HG03103 (cell line): ENCODE measurements around the gene SPAG4.

ENCODE experiments used
- ATAC-seq: cut with Tn5 transposase; IDR thresholded peaks from one replicate; pipeline ENCODE4 v1.9.1; 2021; ENCODE audit warnings: low read depth; ENCODE audit not compliant: unreplicated experiment

The SPAG4 gene

DNA sequence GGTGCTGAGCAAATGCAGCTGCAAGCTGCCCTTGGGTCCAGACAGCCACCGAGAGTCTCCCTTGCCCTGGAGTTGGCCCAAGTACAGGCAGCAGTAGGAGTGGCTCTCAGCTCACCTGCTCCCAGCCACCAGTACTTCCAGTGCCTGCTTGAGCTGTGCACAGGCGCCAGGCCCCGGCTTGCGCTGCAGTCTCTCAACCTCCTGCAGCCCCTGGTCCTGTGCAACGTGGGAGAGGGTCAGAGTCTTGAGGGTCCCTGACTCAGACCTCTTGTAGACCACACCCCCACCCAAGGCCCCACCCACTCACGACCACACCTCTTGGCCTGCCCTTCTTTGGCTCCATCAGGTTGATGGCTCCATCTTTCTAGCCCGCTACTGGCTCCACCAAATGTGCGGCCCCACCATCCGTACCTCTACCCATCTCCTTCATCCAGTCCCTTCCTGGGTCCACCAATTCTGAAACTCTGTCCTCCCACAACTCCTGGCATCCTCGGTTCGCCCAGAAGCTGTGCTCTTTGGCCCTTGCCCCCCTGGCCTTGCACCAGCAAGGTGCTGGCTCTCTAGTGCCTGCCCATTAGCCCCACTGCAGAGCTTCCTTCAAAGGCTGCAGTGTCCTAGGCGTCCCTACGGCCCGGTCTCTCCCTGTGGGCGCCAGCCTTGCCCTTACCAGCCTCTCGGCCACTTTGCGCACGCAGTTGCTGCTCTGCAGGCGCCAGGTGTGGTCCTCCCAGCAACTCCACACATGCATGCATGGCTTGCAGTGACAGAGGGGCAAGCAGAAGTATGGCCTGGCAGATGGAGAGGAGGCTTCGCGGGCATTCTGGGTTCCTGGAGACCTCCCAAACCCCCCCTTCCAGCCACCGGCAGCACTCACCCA, 16.5 kb upstream of the SPAG4 start:
- ATAC-seq: no peak

DNA sequence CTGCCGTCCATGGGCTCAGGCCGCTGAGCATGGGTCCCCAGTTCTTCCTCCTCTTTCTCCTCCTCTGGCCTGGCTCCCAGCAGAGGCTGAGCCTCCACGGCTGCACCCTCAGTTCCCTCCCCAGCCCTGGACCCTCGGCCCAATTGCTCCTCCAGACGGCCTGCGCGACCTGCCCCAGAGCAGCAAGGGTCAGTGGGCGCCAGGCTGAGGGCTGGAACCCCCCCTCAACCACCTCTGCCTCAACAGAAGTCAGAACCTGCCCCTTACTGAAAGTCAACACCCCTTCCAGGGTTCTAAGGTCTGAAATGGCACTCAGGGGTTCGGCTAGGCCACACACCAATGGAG, 15.9 kb upstream of the SPAG4 start:
- no peak for ATAC-seq

DNA sequence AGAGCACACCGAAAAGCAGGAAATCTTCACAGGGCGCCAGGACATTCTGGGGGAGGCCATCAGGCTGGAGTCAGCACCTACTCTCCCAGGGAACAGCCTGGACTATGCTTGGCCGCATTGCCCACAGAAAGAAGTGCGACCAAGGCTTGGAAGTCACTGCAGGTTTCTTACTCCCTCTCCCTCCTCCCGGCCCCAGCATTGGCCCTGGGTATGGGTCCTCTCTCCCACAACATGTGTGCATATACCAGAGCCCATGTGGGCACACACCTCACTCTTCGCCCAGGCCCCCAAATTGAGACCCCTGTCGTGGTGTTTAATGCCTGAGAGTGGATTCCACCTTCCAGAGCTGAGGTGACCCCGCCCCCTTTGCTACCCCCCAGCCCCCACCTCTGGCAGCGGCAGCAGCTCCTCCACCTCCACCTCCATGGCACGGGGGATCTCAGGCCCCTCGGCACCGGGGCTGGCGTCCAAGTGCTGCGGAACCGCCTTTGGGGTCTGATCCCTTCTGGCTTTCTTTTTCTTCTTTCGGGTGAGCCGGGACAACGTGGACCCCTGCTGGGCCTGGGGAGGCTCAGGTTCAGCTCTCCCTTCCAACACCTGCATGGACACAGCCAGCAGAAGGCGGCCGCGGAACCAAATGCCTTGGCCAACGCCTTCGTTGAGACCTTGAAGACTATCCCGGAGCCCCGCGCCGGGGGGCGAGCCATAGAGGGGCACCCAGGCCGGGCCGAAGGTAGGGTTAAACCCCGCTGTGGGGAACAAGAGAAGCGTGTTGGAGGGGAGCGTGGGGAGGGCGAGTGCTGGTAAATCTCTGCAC, 15.2 kb upstream of the SPAG4 start:
- no peak for ATAC-seq

DNA sequence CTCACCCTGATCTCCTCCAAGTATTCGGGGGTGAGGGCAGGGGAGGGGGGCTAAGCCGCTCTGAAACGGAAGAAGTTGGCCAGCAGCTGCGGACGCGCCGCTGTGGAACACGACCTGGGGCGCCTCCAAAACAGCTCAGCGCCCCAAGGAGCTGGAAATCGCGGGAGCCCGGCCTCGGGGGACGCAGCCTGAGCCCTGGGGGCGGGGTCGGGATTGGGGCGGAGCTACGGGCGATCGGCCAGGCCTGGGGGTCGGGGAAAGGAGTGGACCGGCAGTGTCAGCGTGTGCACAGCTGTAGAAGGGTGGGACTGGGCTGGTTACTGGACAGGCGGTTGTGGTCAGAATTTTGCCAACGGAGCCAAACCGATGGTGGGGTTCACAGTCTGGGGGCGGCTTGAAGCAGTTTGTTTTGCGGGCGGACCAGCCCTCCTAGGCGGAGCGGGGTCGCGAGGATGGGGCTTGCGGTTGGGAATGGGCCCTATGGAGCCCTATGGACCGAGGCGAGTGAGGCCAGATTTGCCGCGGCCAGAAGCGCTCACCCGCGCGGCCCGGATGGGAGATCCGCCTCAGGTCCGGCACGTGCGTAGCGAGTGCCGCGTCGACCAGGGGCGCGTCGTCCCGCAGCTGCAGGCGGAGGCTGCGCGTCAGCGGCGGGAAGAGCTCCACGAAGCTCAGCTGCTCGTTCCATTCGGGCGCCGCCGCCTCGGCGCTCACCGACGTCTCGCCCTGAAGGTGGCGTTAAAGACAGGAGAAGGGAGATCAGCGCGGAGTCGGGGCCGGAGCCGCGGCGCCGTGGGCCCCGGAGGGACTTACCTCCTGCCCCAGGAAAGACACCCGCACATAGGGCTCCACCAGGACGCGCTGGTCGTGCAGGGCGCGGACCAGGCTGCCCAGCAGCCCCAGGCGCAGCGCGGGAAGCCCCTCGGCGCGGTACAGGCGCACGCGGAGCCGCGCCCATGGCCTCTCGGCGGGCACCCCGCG, 14.3 kb upstream of the SPAG4 start:
- no peak for ATAC-seq

DNA sequence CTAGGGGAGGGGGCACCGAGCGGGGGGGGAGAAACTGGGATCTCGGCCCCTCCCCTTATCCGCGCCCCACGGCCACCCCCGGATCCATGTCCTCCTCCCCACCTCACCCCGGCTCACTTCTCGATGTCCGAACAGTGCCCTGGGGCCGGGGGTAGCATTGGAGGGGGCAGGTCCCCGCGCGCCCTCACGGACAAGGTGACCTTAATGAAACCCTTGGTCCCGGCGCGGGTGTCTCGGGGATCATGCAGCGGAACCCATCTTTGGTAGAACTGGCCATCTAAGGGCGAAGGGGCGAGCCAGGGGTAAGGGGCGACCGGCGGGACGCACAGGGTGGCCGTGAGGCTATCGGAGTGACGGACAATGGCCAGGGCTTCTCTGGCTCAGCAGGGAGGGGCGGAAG, 13.6 kb upstream of the SPAG4 start:
- no peak for ATAC-seq

DNA sequence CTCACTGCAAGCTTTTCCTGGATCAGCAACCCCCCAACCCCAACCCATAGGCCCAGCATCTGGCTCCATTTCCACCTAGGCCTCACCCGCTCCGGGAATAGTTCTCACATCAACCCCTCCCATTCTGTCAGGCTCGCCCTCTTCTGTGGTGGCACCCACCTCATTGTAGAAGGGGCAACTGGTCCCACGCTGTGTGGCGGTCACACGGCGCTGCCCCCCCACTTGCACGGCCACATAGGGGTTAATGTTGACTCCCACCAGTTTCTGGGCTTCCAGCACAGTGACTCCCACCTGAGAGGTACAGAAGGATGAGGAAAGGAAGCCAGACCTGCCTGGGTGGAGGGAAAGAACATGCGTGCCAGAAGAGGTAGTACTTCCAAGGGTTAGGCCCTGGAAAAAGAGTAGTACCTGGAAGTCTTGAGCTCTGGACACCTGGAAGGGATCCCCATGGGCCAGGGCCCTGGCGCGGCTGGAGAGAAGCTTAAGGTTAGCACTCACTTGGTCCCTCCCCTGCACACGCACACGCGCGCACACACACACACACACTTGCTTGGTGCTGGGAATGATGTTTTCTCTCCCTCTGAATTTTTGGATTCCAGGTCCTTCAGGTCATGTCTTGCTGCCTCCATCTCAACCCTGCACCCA, 12.7 kb upstream of the SPAG4 start:
- ATAC-seq: no peak

DNA sequence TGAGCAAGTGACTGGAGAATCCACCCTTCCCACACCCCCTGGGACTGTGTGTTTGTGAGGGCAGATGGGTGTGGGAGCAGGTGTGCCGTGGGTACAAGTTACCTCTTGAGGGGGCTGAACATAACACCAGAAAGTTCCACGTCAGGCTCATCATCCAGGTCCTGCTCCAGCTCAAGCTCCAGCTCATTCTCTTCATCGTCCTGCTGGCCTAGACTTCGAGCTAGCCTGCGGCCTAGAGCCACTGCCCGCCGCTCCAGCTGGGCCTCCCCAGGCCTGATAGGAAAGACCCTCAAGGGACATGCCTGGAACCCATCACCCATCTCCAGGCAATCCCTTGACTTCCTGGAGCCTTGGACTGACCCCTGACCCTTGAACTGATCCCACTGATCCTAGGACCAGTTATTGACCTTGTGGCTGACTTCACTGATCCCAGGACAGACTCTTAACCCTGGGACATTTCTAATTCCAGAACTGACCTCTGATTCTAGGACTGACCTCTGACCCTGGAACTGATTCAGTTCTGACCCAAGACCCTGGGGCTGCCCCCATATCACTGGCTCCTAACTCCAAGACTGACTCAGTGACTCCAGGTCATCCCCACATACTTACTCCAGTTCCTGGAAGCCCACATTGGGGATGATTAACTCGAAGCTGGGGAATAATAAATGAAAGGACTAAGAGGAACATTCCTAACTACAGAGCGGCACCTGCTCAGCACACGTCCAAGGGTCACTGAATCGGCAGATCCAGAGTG, 11.8 kb upstream of the SPAG4 start:
- no peak for ATAC-seq

DNA sequence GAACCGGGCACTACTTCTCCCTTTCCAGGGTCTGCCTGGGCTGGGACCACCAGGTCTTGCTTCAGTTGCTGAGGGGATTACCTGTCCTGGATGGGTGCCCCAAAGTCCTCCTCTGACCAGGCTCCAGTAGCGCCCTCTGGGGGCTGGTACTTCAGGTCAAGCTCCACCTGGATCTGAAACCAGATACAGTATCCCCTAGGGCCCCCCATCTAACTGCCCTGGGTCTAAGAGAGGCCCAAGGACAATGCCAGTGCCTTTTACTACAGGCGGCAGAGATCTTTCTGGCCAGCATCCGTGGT, 11.2 kb upstream of the SPAG4 start:
- no peak for ATAC-seq

DNA sequence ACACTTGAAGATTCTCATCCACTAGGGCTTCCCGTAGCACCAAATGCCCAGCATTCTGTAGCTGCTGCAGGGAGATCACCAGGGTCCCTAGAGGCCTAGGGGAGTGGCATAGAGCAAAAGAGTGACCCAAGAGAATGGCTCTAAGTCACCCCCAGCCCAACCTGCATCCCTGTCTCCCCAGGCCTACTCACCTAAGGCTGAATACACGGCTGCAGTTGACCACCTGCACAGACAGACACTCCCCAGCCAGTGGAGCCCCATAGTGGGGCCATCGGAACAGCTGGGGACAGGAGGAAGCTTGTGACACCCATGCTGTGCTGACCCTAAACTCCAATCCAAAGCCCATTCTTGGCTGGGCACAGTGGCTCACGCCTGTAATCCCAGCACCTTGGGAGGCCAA, 9.5 kb upstream of the SPAG4 start:
- ATAC-seq: no peak

DNA sequence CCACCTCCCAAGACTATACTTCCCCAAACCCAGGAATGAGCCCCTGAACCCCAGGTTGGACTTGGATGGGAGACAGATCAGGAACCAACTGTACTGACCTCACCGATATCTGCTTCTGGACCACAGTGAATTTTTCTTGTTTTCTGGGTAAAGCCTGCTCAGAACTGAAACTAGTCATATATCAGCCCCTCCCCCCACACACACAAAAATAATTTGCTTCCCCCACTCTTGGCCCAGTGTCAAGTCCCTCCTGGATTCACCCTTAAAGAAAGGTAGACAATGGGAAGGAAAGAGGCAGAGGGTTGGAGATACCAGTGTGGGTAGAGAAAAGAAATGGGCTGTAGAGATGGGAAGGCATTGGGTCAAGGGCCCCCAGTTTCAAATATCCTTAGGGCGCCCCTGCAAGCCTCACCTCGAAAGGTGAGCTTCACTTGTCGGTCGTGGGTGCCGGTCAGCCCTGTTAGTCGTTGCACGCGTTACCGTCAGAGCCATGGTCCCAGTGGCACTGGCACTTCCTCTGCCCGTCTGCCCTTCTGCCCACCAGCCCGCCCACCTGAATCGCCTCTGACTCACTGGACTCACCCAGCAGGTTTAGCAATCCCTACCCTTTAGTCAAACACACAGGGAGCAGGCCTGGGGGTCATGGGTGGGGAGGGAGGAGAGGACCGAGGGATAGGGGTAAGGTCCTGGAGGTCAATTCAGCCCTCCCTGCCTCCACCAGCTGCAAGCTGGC, 8.5 kb upstream of the SPAG4 start:
- no peak for ATAC-seq

DNA sequence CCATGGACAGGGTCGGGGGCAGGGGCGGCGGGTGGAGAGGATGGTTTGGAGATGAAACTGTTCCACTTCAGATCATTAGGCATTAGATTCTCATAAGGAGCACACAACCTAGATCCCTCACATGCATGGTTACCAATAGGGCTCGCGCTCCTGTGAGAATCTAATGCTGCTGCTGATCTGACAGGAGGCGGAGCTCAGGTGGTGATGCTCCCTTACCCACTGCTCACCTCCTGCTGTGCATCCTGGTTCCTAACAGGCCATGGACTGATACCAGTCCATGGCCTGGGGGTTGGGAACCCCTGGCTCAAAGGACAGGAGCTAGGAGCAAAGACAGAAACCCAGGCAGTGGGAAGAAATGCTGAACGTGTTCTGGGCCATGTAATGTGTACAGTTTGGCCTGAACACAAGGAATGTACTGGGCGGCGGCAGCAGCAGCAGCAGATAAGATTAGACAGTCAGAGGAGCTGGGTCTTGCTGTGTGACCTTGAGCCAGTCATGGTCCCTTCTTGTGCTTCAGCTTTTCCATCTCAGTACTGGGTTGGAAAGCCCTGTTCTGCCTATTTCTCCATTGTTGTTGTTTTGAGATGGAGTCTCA, 4.7 kb upstream of the SPAG4 start:
- no peak for ATAC-seq

DNA sequence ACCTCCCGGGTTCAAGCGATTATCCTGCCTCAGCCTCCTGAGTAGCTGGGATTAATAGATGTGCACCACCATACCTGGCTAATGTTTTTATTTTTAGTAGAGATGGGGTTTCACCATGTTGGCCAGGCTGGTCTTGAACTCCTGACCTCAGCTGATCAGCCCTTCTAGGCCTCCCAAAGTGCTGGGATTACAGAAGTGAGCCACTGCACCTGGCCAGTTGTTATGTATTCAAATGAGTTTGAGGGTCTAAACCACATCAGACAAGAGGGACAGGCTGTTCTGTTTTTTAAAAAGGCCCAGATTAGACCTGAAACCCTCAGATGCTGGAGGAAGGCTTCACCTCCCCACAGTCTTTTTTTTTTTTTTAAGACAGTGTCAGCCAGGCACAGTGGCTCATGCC, 4.1 kb upstream of the SPAG4 start:
- no peak for ATAC-seq

DNA sequence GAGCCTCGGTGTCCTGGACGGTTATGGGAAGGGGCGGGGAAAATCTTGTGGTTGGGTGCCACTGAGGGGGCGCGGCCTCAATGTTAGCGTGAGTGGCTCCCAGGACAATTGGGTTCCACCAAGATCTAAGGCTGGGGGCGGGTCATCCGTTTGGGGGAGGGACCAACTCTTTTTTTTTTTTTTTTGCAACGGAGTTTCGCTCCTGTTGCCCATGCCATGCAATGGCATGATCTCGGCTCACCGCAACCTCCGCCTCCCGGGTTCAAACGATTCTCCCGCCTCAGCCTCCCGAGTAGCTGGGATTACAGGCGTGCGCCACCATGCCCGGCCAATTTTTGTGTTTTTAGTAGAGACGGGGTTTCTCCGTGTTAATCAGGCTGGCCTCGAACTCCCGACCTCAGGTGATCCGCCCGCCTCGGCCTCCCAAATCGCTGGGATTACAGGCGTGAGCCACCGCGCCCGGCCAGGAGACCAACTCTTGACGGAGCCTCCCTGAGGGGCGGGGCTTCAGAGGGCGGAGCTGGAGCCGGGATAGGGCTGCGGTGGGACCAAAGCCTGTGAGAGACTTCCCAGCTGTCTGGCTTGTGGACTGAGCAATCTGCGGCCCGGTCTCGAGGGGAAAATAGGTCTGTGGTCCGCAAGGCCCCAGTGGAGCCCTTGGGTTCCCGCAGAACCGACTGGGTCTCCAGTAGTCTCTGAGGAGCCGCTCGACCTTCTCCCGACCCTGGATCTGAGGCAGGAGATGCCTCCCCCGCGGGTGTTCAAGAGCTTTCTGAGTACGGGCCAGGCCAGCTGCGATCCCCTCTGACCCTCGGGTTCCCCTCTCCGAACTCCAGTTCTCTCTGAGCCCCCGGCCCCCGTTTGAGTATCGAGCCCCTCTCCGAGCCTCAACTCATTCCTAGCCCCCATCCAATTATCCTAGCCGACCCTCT, 1.1 kb downstream of the SPAG4 start:
- ATAC-seq: no peak

DNA sequence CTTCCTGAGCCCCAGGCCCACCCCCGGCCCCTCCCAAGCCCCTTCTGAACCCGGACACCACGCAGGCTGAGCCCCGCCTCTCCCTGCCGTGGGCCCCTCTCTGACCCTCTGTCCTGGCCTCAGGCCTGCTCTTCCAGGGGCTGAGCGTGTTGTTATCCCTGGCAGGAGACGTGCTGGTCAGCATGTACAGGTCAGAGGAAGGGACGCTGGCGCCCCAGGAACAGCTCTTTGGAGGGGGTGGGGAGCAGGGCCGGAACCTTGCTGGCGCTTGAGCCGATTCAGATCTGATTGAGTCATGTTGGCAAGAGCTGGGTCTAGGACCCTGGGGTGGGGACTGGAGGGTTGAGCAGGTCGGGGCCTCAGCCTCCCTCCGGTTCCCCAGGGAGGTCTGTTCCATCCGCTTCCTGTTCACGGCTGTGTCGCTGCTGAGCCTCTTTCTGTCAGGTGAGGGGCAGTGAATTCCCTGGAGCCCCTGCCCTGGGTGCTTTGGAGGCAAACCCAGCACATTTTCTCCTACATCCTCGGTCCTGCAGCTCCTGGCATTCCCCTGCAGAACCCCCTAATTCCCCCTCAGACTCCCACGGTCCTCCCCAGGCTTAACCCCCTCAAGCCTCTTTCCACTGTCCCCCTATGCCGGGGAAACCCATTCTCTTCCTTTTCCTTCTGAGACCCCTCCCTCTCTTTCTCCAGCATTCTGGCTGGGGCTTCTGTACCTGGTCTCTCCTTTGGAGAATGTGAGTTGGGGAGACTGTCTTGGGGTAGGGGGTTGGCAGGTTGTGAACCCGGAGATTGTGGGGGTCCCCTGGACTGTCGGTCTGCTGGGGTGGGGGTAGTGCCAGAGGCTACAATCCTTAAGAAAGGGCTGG, 2.0 kb downstream of the SPAG4 start:
- no peak for ATAC-seq

DNA sequence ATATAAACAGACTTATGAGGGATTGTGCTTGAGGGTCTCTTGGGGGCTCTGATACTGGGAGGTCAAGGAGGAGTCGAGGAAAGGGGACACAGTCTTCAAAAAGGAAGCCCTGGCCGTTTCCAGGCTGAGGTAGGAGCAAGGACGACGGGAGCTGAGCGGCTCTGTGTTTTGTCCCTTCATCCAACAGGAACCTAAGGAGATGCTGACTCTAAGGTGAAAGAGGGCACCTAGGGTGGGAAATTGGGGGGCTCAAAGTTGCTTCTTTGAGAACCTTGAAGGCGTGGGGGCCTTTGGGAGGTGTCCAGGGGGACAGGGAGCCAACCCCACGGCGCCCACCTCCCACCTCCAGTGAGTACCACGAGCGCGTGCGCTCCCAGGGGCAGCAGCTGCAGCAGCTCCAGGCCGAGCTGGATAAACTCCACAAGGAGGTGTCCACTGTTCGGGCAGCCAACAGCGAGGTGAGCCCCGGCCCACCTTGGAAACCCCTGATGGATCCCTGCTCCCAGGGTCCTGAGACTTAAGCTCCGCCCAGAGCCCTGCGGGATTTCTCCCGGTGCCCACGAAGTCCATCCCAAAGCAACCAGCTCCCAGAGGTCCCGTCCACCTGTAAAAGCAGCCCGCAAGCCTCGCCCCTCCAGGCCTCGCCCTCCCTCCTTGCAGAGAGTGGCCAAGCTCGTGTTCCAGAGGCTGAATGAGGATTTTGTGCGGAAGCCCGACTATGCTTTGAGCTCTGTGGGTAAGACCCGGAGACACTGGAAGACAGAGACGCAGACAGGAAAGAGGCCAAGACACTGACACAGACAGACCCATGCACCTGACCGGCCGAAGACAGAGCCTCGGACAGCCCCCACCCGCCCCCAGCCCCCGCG, 2.9 kb downstream of the SPAG4 start:
- ATAC-seq: no peak
